Neural progenitor cell (in vitro differentiated cells): ENCODE data around the gene GLIS1. TPM values are rescaled to one million over a fixed set of nuclear protein-coding genes. Genes with fewer than 3 reads are reported as not detected.

Source experiments
- DNase-seq: peaks from one replicate; pipeline ENCODE4 v3.0.0-alpha.2; 2016; ENCODE audit warnings: low spot score
- H2AFZ ChIP-seq: fragments of 200-600 bp; sonication (generic); replicated peaks from 2 replicates; pipeline ENCODE4 v1.6.1; 2016; ENCODE audit warnings: antibody characterized with exemption
- H3F3A ChIP-seq: fragments of 200-600 bp; sonication (generic); 2 replicates; pipeline ENCODE4 v1.6.1; 2016; ENCODE audit warnings: antibody characterized with exemption, low read depth
- H3K27ac ChIP-seq: fragments of 200-600 bp; sonication (generic); 2 replicates; pipeline ENCODE4 v1.5.1; 2016; ENCODE audit warnings: mild to moderate bottlenecking
- H3K27me3 ChIP-seq: fragments of 200-600 bp; sonication (generic); 2 replicates; pipeline ENCODE4 v1.6.1; 2016; ENCODE audit warnings: mild to moderate bottlenecking, moderate library complexity
- H3K36me3 ChIP-seq: fragments of 200-600 bp; sonication (generic); 2 replicates; pipeline ENCODE4 v1.5.1; 2016
- H3K4me1 ChIP-seq: fragments of 200-600 bp; sonication (generic); 2 replicates; pipeline ENCODE4 v1.6.1; 2016; ENCODE audit warnings: mixed run types
- H3K4me2 ChIP-seq: fragments of 200-600 bp; sonication (generic); 2 replicates; pipeline ENCODE4 v1.6.1; 2016
- H3K4me3 ChIP-seq: fragments of 200-600 bp; sonication (generic); 2 replicates; pipeline ENCODE4 v1.5.1; 2016
- H3K79me2 ChIP-seq: fragments of 200-600 bp; sonication (generic); 2 replicates; pipeline ENCODE4 v1.6.1; 2016; ENCODE audit warnings: low read depth
- H3K9ac ChIP-seq: fragments of 200-600 bp; sonication (generic); 2 replicates; pipeline ENCODE4 v1.6.1; 2016
- H3K9me3 ChIP-seq: fragments of 200-600 bp; sonication (generic); 2 replicates; pipeline ENCODE4 v1.5.1; 2016; ENCODE audit warnings: low read depth
- H4K20me1 ChIP-seq: fragments of 200-600 bp; sonication (generic); 2 replicates; pipeline ENCODE4 v1.6.1; 2016; ENCODE audit warnings: low read depth
- H3K27ac Mint-ChIP-seq: 3 replicates; pipeline ENCODE4 v1.8.0; 2021; ENCODE audit warnings: mixed read lengths
- H3K27me3 Mint-ChIP-seq: 2 replicates; pipeline ENCODE4 v1.8.0; 2022; ENCODE audit warnings: low read depth, mild to moderate bottlenecking, inconsistent platforms, moderate library complexity, mixed read lengths; ENCODE audit not compliant: insufficient read depth
- H3K36me3 Mint-ChIP-seq: 3 replicates; pipeline ENCODE4 v1.8.0; 2021; ENCODE audit warnings: mixed read lengths
- H3K4me1 Mint-ChIP-seq: 3 replicates; pipeline ENCODE4 v1.8.0; 2021; ENCODE audit warnings: mixed read lengths
- H3K4me3 Mint-ChIP-seq: 3 replicates; pipeline ENCODE4 v1.8.0; 2021; ENCODE audit warnings: mild to moderate bottlenecking, moderate library complexity, mixed read lengths
- H3K9me3 Mint-ChIP-seq: 3 replicates; pipeline ENCODE4 v1.8.0; 2020; ENCODE audit warnings: mixed read lengths
- CTCF ChIP-seq: fragments of 200-600 bp; sonication (generic); IDR thresholded peaks from 2 replicates; pipeline ENCODE4 v1.5.1; 2017; ENCODE audit warnings: antibody characterized with exemption, mild to moderate bottlenecking
- EZH2 ChIP-seq: fragments of 200-600 bp; sonication (generic); IDR thresholded peaks from 2 replicates; pipeline ENCODE4 v1.6.1; 2017; ENCODE audit warnings: antibody characterized with exemption, mild to moderate bottlenecking, moderate library complexity
- EZH2phosphoT487 ChIP-seq: fragments of 200-600 bp; sonication (generic); IDR thresholded peaks from 2 replicates; pipeline ENCODE4 v1.6.1; 2017; ENCODE audit warnings: antibody characterized with exemption
- total RNA-seq: library from RNA; depleted of rRNA; stranded (reverse); fragments of >200 nt; gene quantifications from 2 replicates; pipeline ENCODE4 v1.2.3, GENCODE V29; 2015; ENCODE audit warnings: low replicate concordance

GLIS1 gene
- total RNA-seq, 1 donor from 2014 or later = not detected

- no peak overlapping the region for H3K4me2 ChIP-seq
- no peaks in the 10 kb centered on the region for H3K79me2 ChIP-seq
- H3K9me3 ChIP-seq = no peaks in the 10 kb centered on the region
- no peaks in the 10 kb centered on the region for H3K27me3 ChIP-seq
- no peak for DNase-seq
- H4K20me1 ChIP-seq = no peaks in the 10 kb centered on the region
- H3K27ac Mint-ChIP-seq = no peak overlapping the region
- no peaks in the 10 kb centered on the region for H3K9me3 Mint-ChIP-seq
- no peaks in the 10 kb centered on the region for H3F3A ChIP-seq
- no peak overlapping the region for H3K4me3 ChIP-seq
- TF ChIP-seq EZH2phosphoT487 = no peak
- TF ChIP-seq CTCF = no peak
- no peak for TF ChIP-seq EZH2
- no peak overlapping the region for H3K27ac ChIP-seq
- H3K36me3 Mint-ChIP-seq = no peaks in the 10 kb centered on the region
- H3K36me3 ChIP-seq = no peaks in the 10 kb centered on the region
- H3K4me3 Mint-ChIP-seq = no peak overlapping the region
- no peaks in the 10 kb centered on the region for H3K4me1 ChIP-seq
- peaks cover 4% of the 10 kb centered on the region for H3K4me1 Mint-ChIP-seq
- no peak overlapping the region for H2AFZ ChIP-seq
- no peak overlapping the region for H3K9ac ChIP-seq
- H3K27me3 Mint-ChIP-seq = peaks cover 3% of the 10 kb centered on the region
Measured at GRCh38 chr1:53626616-53627015, 112.3 kb downstream of the GLIS1 start.

- Histone ChIP-seq H3K4me2 (no peak overlapping the region), H3K4me1 (no peaks in the 10 kb centered on the region), H3K9ac (no peak overlapping the region), H2AFZ (no peak overlapping the region), H3K36me3 (no peaks in the 10 kb centered on the region), H3K79me2 (no peaks in the 10 kb centered on the region), H3K4me3 (no peak overlapping the region), H3K9me3 (no peaks in the 10 kb centered on the region), H3K27ac (no peak overlapping the region), H3F3A (no peaks in the 10 kb centered on the region), H4K20me1 (no peaks in the 10 kb centered on the region), H3K27me3 (no peaks in the 10 kb centered on the region)
- Mint-ChIP-seq H3K4me1 (peaks cover 4% of the 10 kb centered on the region), H3K27ac (peak overlapping the region; percentile 74), H3K4me3 (no peak overlapping the region), H3K36me3 (no peaks in the 10 kb centered on the region), H3K9me3 (no peaks in the 10 kb centered on the region), H3K27me3 (peaks cover 3% of the 10 kb centered on the region)
- TF ChIP-seq EZH2 (no peak), EZH2phosphoT487 (no peak), CTCF (no peak)
- no peak for DNase-seq
Measured at GRCh38 chr1:53625766-53626520, 113.0 kb downstream of the GLIS1 start.

DNA sequence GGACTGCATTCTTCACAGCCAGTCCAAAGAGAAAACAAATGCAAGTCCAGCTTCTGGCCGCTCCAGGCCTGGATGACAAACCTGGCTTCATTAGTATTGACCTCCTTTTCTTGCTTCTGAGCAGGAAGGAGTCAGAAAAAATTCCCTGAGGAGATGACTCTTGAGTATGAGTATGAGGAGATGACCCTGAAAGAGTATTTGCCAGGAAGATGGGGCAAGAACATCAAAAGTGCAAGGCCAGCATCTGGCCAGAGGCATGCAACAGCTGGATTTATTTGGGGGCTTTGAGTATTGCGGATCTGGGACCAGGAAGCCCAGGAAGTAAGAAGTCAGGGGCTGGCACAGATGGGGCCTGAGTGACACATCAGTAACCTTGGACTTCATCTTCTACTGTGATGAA, 113.9 kb downstream of the GLIS1 start:
- Histone ChIP-seq H3K79me2 (no peaks in the 10 kb centered on the region), H2AFZ (no peak overlapping the region)
- no peaks in the 10 kb centered on the region for H3K9me3 Mint-ChIP-seq

More for the DNA sequence above, 113.9 kb downstream of the GLIS1 start:
- no peak overlapping the region for H3K4me2 ChIP-seq
- Mint-ChIP-seq H3K27me3 (peaks cover 5% of the 10 kb centered on the region), H3K4me3 (no peak overlapping the region), H3K4me1 (peaks cover 4% of the 10 kb centered on the region), H3K36me3 (no peaks in the 10 kb centered on the region), H3K27ac (no peak overlapping the region)
- no peak overlapping the region for H3K4me3 ChIP-seq
- no peaks in the 10 kb centered on the region for H3K27me3 ChIP-seq
- H3F3A ChIP-seq = no peaks in the 10 kb centered on the region
- TF ChIP-seq EZH2phosphoT487 (no peak), CTCF (no peak), EZH2 (no peak)
- H3K4me1 ChIP-seq = no peaks in the 10 kb centered on the region
- no peaks in the 10 kb centered on the region for H3K36me3 ChIP-seq
- H3K9ac ChIP-seq = no peak overlapping the region
- H3K27ac ChIP-seq = no peak overlapping the region
- no peak for DNase-seq
- no peaks in the 10 kb centered on the region for H3K9me3 ChIP-seq
- H4K20me1 ChIP-seq = no peaks in the 10 kb centered on the region
